ENCODE measurements around the gene SOWAHD.
"Not testable (repeated sequence)": the region's sequence is repeated elsewhere in the genome, so short reads cannot be mapped to it uniquely, and the experiment has no call there.

SOWAHD gene

DNA sequence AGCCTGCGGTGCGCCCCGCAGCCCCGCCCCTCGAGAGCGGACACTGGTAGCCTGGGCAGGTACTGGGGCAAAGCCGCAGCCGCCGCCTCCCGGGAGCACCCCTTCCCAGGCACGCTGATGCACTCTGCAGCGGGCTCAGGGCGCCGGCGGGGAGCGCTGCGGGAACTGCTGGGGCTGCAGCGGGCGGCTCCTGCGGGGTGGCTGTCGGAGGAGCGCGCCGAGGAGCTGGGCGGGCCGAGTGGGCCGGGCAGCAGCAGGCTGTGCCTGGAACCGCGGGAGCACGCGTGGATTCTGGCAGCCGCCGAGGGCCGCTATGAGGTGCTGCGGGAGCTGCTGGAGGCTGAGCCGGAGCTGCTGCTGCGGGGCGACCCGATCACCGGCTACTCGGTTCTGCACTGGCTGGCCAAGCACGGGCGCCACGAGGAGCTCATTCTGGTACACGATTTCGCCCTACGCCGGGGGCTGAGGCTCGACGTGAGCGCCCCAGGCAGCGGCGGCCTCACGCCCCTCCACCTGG lies 401 bp downstream of the SOWAHD start:
- H3K4me3 ChIP-seq (ENCODE audit: low read depth, low read length) = peak overlapping the region; percentile 63
- TF ChIP-seq, protein P1, sequence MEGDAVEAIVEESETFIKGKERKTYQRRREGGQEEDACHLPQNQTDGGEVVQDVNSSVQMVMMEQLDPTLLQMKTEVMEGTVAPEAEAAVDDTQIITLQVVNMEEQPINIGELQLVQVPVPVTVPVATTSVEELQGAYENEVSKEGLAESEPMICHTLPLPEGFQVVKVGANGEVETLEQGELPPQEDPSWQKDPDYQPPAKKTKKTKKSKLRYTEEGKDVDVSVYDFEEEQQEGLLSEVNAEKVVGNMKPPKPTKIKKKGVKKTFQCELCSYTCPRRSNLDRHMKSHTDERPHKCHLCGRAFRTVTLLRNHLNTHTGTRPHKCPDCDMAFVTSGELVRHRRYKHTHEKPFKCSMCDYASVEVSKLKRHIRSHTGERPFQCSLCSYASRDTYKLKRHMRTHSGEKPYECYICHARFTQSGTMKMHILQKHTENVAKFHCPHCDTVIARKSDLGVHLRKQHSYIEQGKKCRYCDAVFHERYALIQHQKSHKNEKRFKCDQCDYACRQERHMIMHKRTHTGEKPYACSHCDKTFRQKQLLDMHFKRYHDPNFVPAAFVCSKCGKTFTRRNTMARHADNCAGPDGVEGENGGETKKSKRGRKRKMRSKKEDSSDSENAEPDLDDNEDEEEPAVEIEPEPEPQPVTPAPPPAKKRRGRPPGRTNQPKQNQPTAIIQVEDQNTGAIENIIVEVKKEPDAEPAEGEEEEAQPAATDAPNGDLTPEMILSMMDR (IDR thresholded peaks at IDR 0.05; ENCODE audit: borderline replicate concordance, insufficient read depth, low read depth, low read length) = no peak

DNA sequence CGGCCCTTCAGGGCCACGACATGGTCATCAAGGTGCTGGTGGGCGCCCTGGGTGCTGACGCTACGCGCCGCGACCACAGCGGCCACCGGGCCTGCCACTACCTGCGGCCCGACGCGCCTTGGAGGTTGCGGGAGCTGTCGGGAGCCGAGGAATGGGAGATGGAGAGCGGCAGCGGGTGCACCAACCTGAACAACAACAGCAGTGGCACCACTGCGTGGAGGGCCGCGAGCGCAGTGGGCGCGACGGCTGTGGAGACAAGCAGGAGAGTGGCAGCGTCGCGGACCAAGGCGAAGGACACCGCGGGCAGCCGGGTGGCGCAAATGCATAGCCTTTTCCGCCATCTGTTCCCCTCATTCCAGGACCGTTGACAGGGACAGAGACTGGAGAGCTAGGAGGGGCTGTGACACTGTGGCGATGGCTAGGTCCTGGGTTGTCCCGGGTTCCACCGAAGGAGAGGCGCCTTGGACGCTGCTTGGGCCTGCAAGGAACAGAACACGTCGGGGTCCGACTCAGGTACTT lies 919 bp downstream of the SOWAHD start:
- peak overlapping the region; percentile 63 for H3K4me3 ChIP-seq (ENCODE audit: low read depth, low read length)
- TF ChIP-seq, protein P1 (IDR thresholded peaks at IDR 0.05; ENCODE audit: borderline replicate concordance, insufficient read depth, low read depth, low read length) = no peak

DNA sequence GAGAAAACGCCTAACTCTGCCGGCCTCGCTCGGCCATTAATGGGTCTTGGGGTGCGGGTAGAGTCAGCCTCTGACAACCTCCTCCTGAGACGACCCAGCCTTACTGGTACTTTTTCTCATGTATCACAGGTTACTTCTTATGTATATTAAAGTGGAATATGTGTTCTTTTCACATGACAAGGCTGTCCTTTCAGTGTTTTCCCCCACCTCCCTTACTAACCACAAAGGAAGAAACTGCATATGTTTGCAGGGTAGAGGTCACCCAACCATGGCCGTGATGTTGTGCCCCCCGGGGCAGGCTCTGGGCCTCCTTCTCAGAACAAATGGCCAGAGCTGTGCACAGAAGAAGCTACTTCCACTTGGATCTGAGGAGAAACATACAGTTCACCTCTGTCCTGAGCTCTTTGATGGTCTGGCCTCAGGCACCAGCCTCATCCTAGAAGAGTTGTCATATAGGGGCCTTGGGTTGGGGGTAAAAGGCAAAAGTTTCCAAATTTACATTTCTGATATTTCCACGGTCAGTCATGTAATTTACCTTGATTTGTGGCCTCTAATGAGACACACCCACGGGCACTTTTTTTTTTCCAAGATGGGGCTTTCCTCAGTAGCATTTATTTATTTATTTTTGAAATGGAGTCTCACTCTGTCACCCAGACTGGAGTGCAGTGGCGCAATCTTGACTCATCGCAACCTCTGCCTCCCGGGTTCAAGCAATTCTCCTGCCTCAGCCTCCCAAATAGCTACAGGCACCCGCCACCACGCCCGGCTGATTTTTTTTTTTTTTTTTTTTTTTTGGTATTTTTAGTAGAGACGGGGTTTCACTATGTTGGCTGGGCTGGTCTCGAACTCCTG lies 1.9 kb downstream of the SOWAHD start:
- TF ChIP-seq, protein P1 (IDR thresholded peaks at IDR 0.05; ENCODE audit: borderline replicate concordance, insufficient read depth, low read depth, low read length) = no peak
- H3K4me3 ChIP-seq (ENCODE audit: low read depth, low read length) = peak overlapping the region; percentile 63

DNA sequence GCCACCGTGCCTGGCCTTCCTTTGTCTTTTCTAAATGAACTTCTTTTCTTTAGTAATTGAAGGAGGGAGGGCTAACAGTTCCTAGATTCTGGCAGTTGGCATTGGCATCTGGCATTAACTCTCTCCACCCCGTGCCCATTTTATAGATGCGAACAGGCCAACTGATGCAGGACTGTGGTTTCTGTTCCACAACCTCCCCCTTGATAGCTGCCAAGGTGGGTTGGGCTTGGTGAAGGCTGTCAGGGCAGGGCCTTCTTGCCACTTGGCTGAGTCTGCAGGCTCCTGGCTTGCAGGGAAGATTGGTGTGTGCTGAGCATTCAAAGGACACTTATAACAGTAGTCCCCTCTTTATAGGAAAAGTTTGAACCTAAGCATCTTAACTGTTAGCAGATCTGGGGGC lies 4.3 kb downstream of the SOWAHD start:
- TF ChIP-seq, protein P1 (IDR thresholded peaks at IDR 0.05; ENCODE audit: borderline replicate concordance, insufficient read depth, low read depth, low read length) = no peak
- H3K4me3 ChIP-seq (ENCODE audit: low read depth, low read length) = no peak overlapping the region

DNA sequence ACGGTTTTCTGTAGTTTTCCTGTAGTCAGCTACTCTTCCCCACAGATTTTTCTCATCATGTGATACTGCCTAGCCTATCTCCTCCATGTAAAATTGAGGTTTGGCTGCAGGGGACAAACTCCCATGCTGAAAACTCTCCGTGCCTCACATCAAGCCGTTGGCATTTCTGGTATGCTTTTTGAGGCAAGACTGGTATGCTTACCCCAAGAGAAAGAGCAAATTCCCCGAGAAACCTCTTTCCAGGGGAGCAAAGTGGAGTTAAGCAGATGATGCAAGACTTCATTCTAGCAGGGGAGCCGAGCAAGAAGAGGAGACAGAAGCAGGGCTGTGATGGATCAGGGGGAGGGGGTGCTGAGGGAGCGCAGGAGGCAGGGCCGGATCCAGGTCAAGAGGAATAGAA lies 4.8 kb downstream of the SOWAHD start:
- TF ChIP-seq, protein P1 (IDR thresholded peaks at IDR 0.05; ENCODE audit: borderline replicate concordance, insufficient read depth, low read depth, low read length) = no peak
- no peak overlapping the region for H3K4me3 ChIP-seq (ENCODE audit: low read depth, low read length)

DNA sequence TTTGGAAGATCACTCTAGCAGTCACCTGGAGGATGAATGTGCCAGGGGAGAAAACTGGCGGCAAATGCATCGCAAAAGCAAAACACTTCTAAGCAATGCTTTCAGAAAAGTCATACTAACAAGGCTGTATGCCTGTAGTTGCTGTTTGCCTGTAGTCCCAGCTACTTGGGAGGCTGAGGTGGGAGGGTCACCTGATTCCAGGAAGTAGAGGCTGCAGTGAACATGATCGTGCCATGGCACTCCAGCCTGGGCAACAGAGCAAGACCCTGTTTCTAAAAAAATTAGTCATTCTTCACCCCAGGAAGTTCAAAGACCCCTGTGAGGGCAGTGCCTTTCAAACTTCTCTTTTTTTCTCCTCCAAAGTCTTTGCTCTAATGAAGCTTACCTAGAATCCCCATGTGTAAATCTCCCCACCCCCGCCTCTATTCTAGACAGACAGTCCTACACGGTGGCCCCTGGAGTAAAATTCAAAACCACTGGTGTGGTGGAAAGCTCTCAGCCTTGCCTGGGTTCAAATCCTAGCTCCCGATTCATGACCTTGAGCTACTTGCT lies 5.5 kb downstream of the SOWAHD start:
- TF ChIP-seq, protein P1 (IDR thresholded peaks at IDR 0.05; ENCODE audit: borderline replicate concordance, insufficient read depth, low read depth, low read length) = no peak
- H3K4me3 ChIP-seq (ENCODE audit: low read depth, low read length) = no peak overlapping the region

DNA sequence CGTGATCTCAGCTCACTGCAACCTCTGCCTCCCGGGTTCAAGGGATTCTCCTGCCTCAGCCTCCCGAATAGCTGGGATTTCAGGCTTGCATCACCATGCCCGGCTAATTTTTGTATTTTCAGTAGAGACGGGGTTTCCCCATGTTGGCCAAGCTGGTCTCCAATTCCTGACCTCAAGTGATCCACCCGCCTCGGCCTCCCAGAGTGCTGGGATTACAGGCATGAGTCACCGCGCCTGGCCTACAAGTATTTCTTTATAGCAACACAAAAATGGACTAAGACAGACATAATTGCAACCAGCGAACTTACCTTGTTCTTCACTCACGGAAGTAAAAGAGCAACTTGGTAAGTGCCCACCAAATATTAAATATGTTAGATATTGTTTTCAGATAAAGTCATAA lies 10.0 kb downstream of the SOWAHD start:
- H3K4me3 ChIP-seq (ENCODE audit: low read depth, low read length) = not testable (repeated sequence)

DNA sequence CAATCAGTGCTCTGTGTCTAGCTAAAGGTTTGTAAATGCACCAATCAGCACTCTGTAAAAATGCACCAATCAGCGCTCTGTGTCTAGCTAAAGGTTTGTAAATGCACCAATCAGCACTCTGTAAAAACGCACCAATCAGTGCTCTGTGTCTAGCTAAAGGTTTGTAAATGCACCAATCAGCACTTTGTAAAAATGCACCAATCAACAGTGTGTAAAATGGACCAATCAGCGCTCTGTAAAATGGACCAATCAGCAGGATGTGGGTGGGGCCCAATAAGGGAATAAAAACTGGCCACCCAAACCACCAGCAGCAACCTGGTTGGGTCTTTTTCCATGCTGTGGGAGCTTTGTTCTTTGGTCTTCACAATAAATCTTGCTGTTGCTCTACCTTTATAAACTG lies 11.0 kb downstream of the SOWAHD start:
- not testable (repeated sequence) for H3K4me3 ChIP-seq (ENCODE audit: low read depth, low read length)
